Naive thymus-derived CD4-positive, alpha-beta T cell (primary cell): Measurements from ENCODE around the gene DPCD. TPM values are rescaled to one million over a fixed set of nuclear protein-coding genes. Genes with fewer than 3 reads are reported as not detected.
A peak's percentile ranks its signal among the peaks of the same experiment; 100 is the strongest.

Source experiments
- ATAC-seq: fragments of 150-1000 bp; cut with Tn5 transposase; 2 replicates; pipeline ENCODE4 v1.10.0; 2021; ENCODE audit warnings: mild to moderate bottlenecking, moderate library complexity
- CTCF ChIA-PET: fragments of 350-600 bp; sonication (Branson Sonifier 250); formaldehyde crosslinking; loops from one replicate; lab custom pipeline; 2021; ENCODE audit warnings: antibody characterized with exemption; lab: Charles Lee
- POLR2A ChIA-PET: fragments of 350-600 bp; sonication (Branson Sonifier 250); formaldehyde crosslinking; loops from one replicate; lab custom pipeline; 2021; ENCODE audit warnings: antibody characterized with exemption, inconsistent platforms; lab: Charles Lee
- DNase-seq, 9 donors: peaks; one replicate each; pipeline versions ENCODE4 v3.0.0 to v3.0.0-alpha.2; 2020 to 2022; ENCODE audit warnings: mixed read lengths in 1 of 9
- H3K27ac ChIP-seq: one replicate; pipeline ENCODE4 v1.7.0; 2013; ENCODE audit warnings: mild to moderate bottlenecking, low read depth, low read length, moderate library complexity
- H3K27me3 ChIP-seq, 2 donors: one replicate each; pipeline ENCODE4 v1.7.0; 2013; ENCODE audit warnings: low read length in 2 of 2, mild to moderate bottlenecking in 2 of 2, moderate library complexity in 2 of 2; ENCODE audit not compliant: control insufficient read depth in 2 of 2, insufficient read depth in 2 of 2
- H3K36me3 ChIP-seq, 3 experiments: 1 replicate in 2 of 3; 2 replicates in 1 of 3; pipeline ENCODE4 v1.7.0; 2013; ENCODE audit warnings: low read length in 3 of 3, mild to moderate bottlenecking in 3 of 3, moderate library complexity in 1 of 3; ENCODE audit not compliant: insufficient read depth in 3 of 3, control insufficient read depth in 2 of 3
- H3K4me1 ChIP-seq, 2 donors: one replicate each; pipeline ENCODE4 v1.7.0; 2013; ENCODE audit warnings: low read length in 2 of 2, mild to moderate bottlenecking in 2 of 2, moderate library complexity in 1 of 2; ENCODE audit not compliant: control insufficient read depth in 2 of 2, insufficient read depth in 2 of 2
- H3K4me3 ChIP-seq: 2 replicates; pipeline ENCODE4 v1.7.0; 2013; ENCODE audit warnings: mild to moderate bottlenecking, low read length
- H3K9me3 ChIP-seq, 3 experiments: 1 replicate in 2 of 3; 2 replicates in 1 of 3; pipeline ENCODE4 v1.7.0; 2013; ENCODE audit warnings: low read length in 3 of 3; ENCODE audit not compliant: control insufficient read depth in 2 of 3
- H3K27ac Mint-ChIP-seq, 9 donors: one replicate each; pipeline ENCODE4 v1.8.0; 2020 to 2022; ENCODE audit warnings: mixed read lengths in 9 of 9, mild to moderate bottlenecking in 8 of 9, moderate library complexity in 5 of 9, inconsistent platforms in 2 of 9
- H3K27me3 Mint-ChIP-seq, 5 donors: one replicate each; pipeline ENCODE4 v1.8.0; 2021 to 2022; ENCODE audit warnings: mixed read lengths in 5 of 5, mild to moderate bottlenecking in 1 of 5
- H3K36me3 Mint-ChIP-seq, 5 donors: one replicate each; pipeline ENCODE4 v1.8.0; 2020 to 2022; ENCODE audit warnings: mixed read lengths in 5 of 5, mild to moderate bottlenecking in 3 of 5, inconsistent platforms in 1 of 5
- H3K4me1 Mint-ChIP-seq, 7 donors: one replicate each; pipeline ENCODE4 v1.8.0; 2020 to 2022; ENCODE audit warnings: mixed read lengths in 7 of 7, mild to moderate bottlenecking in 3 of 7, inconsistent platforms in 1 of 7
- H3K4me3 Mint-ChIP-seq, 10 donors: one replicate each; pipeline ENCODE4 v1.8.0; 2020 to 2022; ENCODE audit warnings: mild to moderate bottlenecking in 10 of 10, mixed read lengths in 10 of 10, moderate library complexity in 6 of 10, inconsistent platforms in 2 of 10
- H3K9me3 Mint-ChIP-seq, 11 donors: one replicate each; pipeline ENCODE4 v1.8.0; 2020 to 2022; ENCODE audit warnings: mixed read lengths in 11 of 11, mild to moderate bottlenecking in 4 of 11, inconsistent platforms in 1 of 11, moderate library complexity in 1 of 11
- intact Hi-C, 2 donors: fragments of 100-400 bp; cut with micrococcal nuclease; formaldehyde crosslinking; loops; one replicate each; pipeline ENCODE4 v1.15.1; 2023
- polyA plus RNA-seq, 2 donors: library from polyadenylated mRNA; unstranded; fragments of 300-500 nt; fragmentation: Illumina TruSeq; gene quantifications; one replicate each; pipeline ENCODE4 v1.2.3, GENCODE V29; 2021
- total RNA-seq, 6 experiments: library from RNA in 5 of 6; stranded (reverse) in 5 of 6; gene quantifications; 1 replicate in 5 of 6; 2 replicates in 1 of 6; pipeline ENCODE4 v1.2.3 and lab custom pipeline; 2021 to 2026

DPCD gene
- total and polyA plus RNA-seq, 7 experiments from 2014 or later = 0.64 to 3.6 (median 2.1) TPM

GRCh38 chr10:101597091-101597900, 9.2 kb downstream of the DPCD start:
- POLR2A ChIA-PET = no interaction called here
- no peaks in the 10 kb centered on the region for H3K27me3 ChIP-seq
- no peak overlapping the region for H3K27ac Mint-ChIP-seq

GRCh38 chr10:101601541-101601940, 13.4 kb downstream of the DPCD start:
- H3K4me3 ChIP-seq = no peak overlapping the region
- no peaks in the 10 kb centered on the region for H3K27me3 Mint-ChIP-seq
- no peaks in the 10 kb centered on the region for H3K27me3 ChIP-seq
- H3K9me3 Mint-ChIP-seq = no peaks in the 10 kb centered on the region
- H3K27ac ChIP-seq = no peak overlapping the region
- intact Hi-C loops = loop anchor here in 1 of 2 donors (5.0 kb wide), 1 partner anchor 471 kb away; no protein-coding TSS in a partner anchor
- DNase-seq = no peak
- peaks cover 0 to 3% (median 0%) of the 10 kb centered on the region in 7 donors for H3K4me1 Mint-ChIP-seq
- no peak overlapping the region for H3K4me3 Mint-ChIP-seq
- H3K9me3 ChIP-seq = no peaks in the 10 kb centered on the region
- H3K36me3 ChIP-seq = peaks cover 0 to 12% (median 0%) of the 10 kb centered on the region in 3 experiments
- ATAC-seq = no peak
- no peaks in the 10 kb centered on the region for H3K4me1 ChIP-seq
- ChIA-PET CTCF (interaction anchor here (0.5 to 4.0 kb wide), 2 partner anchors 180 to 251 kb away, joined by 4 to 13 read pairs; no protein-coding TSS in a partner anchor), POLR2A (interaction anchor here (1.2 kb wide), 1 partner anchor 13 kb away, joined by 3 read pairs; the partner anchor contains the start of genes DPCD and POLL)
- peaks cover 0 to 8% (median 0%) of the 10 kb centered on the region in 5 donors for H3K36me3 Mint-ChIP-seq
- H3K27ac Mint-ChIP-seq = peak overlapping the region in 3 of 9 donors; percentile 24 to 76 (median 71)

More at GRCh38 chr10:101597091-101597900, 9.2 kb downstream of the DPCD start:
- peaks cover 0 to 4% (median 0%) of the 10 kb centered on the region in 11 donors for H3K9me3 Mint-ChIP-seq
- no peaks in the 10 kb centered on the region for H3K36me3 ChIP-seq
- CTCF ChIA-PET = no interaction called here
- H3K4me3 ChIP-seq = no peak overlapping the region
- H3K9me3 ChIP-seq = no peaks in the 10 kb centered on the region
- H3K36me3 Mint-ChIP-seq = no peaks in the 10 kb centered on the region
- H3K4me1 ChIP-seq = no peaks in the 10 kb centered on the region
- no peaks in the 10 kb centered on the region for H3K27me3 Mint-ChIP-seq
- DNase-seq = no peak
- no peak for ATAC-seq
- H3K4me3 Mint-ChIP-seq = no peak overlapping the region
- intact Hi-C loops = no loop called here
- no peak overlapping the region for H3K27ac ChIP-seq
- peaks cover 0 to 3% (median 0%) of the 10 kb centered on the region in 7 donors for H3K4me1 Mint-ChIP-seq

- peak overlapping the region in 4 of 9 donors; percentile 12 to 81 (median 48) for H3K27ac Mint-ChIP-seq
- peaks cover 0 to 26% (median 0%) of the 10 kb centered on the region in 3 experiments for H3K36me3 ChIP-seq
- H3K36me3 Mint-ChIP-seq = peaks cover 0 to 14% (median 0%) of the 10 kb centered on the region in 5 donors
- ATAC-seq (peak; percentile 86), DNase-seq (peak; percentile 20 to 80 (median 45))
- no peaks in the 10 kb centered on the region for H3K9me3 Mint-ChIP-seq
- no peaks in the 10 kb centered on the region for H3K27me3 ChIP-seq
- H3K4me3 ChIP-seq = no peak overlapping the region
- no peak overlapping the region for H3K4me3 Mint-ChIP-seq
- intact Hi-C loops = loop anchor here (1.0 to 5.0 kb wide), 2 partner anchors 178 to 469 kb away; no protein-coding TSS in a partner anchor
- H3K4me1 ChIP-seq = no peaks in the 10 kb centered on the region
- H3K27ac ChIP-seq = no peak overlapping the region
- POLR2A ChIA-PET = interaction anchor here (0.6 kb wide), 1 partner anchor 419 kb away, joined by 3 read pairs; no protein-coding TSS in a partner anchor
- H3K9me3 ChIP-seq = no peaks in the 10 kb centered on the region
- no peaks in the 10 kb centered on the region for H3K27me3 Mint-ChIP-seq
- peaks cover 0 to 3% (median 0%) of the 10 kb centered on the region in 7 donors for H3K4me1 Mint-ChIP-seq
- CTCF ChIA-PET = interaction anchor here (0.7 to 4.0 kb wide), 4 partner anchors 12 to 179 kb away, joined by 3 to 13 read pairs (median 4); no protein-coding TSS in a partner anchor
Observed at GRCh38 chr10:101602761-101603398, 14.8 kb downstream of the DPCD start.

GRCh38 chr10:101607124-101607523, 19.0 kb downstream of the DPCD start:
- H3K36me3 ChIP-seq = peaks cover 7 to 68% (median 18%) of the 10 kb centered on the region in 3 experiments
- H3K4me1 Mint-ChIP-seq = peaks cover 0 to 8% (median 0%) of the 10 kb centered on the region in 7 donors

GRCh38 chr10:101609481-101609880, 21.4 kb downstream of the DPCD start:
- H3K36me3 ChIP-seq = peaks cover 7 to 75% (median 18%) of the 10 kb centered on the region in 3 experiments
- Mint-ChIP-seq H3K4me3 (no peak overlapping the region), H3K36me3 (peaks cover 0 to 26% (median 0%) of the 10 kb centered on the region in 5 donors), H3K27ac (peak overlapping the region in 4 of 9 donors; percentile 13 to 57 (median 37)), H3K9me3 (no peaks in the 10 kb centered on the region), H3K27me3 (no peaks in the 10 kb centered on the region), H3K4me1 (peaks cover 0 to 8% (median 0%) of the 10 kb centered on the region in 7 donors)
- CTCF ChIA-PET = no interaction called here
- no peaks in the 10 kb centered on the region for H3K4me1 ChIP-seq
- intact Hi-C loops = no loop called here
- no peak overlapping the region for H3K4me3 ChIP-seq
- H3K27me3 ChIP-seq = no peaks in the 10 kb centered on the region
- POLR2A ChIA-PET = no interaction called here
- no peaks in the 10 kb centered on the region for H3K9me3 ChIP-seq
- no peak overlapping the region for H3K27ac ChIP-seq
- DNase-seq = no peak
- ATAC-seq = no peak

More at GRCh38 chr10:101607124-101607523, 19.0 kb downstream of the DPCD start:
- no peak overlapping the region for H3K4me3 ChIP-seq
- intact Hi-C loops = no loop called here
- H3K4me1 ChIP-seq = no peaks in the 10 kb centered on the region
- no peak for DNase-seq
- H3K4me3 Mint-ChIP-seq = no peak overlapping the region
- no peaks in the 10 kb centered on the region for H3K9me3 ChIP-seq
- H3K27ac ChIP-seq = no peak overlapping the region
- CTCF ChIA-PET = no interaction called here
- H3K27me3 Mint-ChIP-seq = no peaks in the 10 kb centered on the region
- no peaks in the 10 kb centered on the region for H3K27me3 ChIP-seq
- no peaks in the 10 kb centered on the region for H3K9me3 Mint-ChIP-seq
- POLR2A ChIA-PET = interaction anchor here (1.3 kb wide), 1 partner anchor 19 kb away, joined by 3 read pairs; the partner anchor contains the start of genes DPCD and POLL
- no peak for ATAC-seq
- H3K27ac Mint-ChIP-seq = peak overlapping the region in 6 of 9 donors; percentile 3 to 69 (median 43)
- peaks cover 0 to 26% (median 0%) of the 10 kb centered on the region in 5 donors for H3K36me3 Mint-ChIP-seq

- peaks cover 7 to 79% (median 18%) of the 10 kb centered on the region in 3 experiments for H3K36me3 ChIP-seq
- ATAC-seq (peak; percentile 36), DNase-seq (no peak)
- intact Hi-C loops = no loop called here
- Mint-ChIP-seq H3K9me3 (no peaks in the 10 kb centered on the region), H3K27ac (peak overlapping the region in 8 of 9 donors; percentile 3 to 68 (median 64)), H3K36me3 (peaks cover 0 to 20% (median 2%) of the 10 kb centered on the region in 5 donors), H3K4me3 (no peak overlapping the region), H3K4me1 (peaks cover 0 to 8% (median 0%) of the 10 kb centered on the region in 7 donors), H3K27me3 (no peaks in the 10 kb centered on the region)
- ChIA-PET POLR2A (no interaction called here), CTCF (no interaction called here)
- no peak overlapping the region for H3K4me3 ChIP-seq
- no peaks in the 10 kb centered on the region for H3K27me3 ChIP-seq
- no peak overlapping the region for H3K27ac ChIP-seq
- no peaks in the 10 kb centered on the region for H3K9me3 ChIP-seq
- H3K4me1 ChIP-seq = no peaks in the 10 kb centered on the region
Observed at GRCh38 chr10:101611096-101611905, 23.2 kb downstream of the DPCD start.
